T-helper 17 cell (primary cell): Measurements from ENCODE around the gene TPPP2. TPM values are rescaled to one million over a fixed set of nuclear protein-coding genes. Genes with fewer than 3 reads are reported as not detected.

Experiments used
- ATAC-seq: fragments of 150-1000 bp; cut with Tn5 transposase; 2 replicates; pipeline ENCODE4 v1.10.0; 2021; ENCODE audit warnings: mild to moderate bottlenecking, moderate library complexity
- DNase-seq, 3 donors: peaks; one replicate each; pipeline versions ENCODE4 v3.0.0 to v3.0.0-alpha.2; 2020 to 2021
- H3K9me3 ChIP-seq: one replicate; pipeline ENCODE4 v1.7.0; 2013; ENCODE audit warnings: low read length, mild to moderate bottlenecking; ENCODE audit not compliant: control insufficient read depth, poor library complexity, severe bottlenecking
- H3K27ac Mint-ChIP-seq: one replicate; pipeline ENCODE4 v1.8.0; 2022; ENCODE audit warnings: mild to moderate bottlenecking, moderate library complexity, mixed read lengths
- H3K27me3 Mint-ChIP-seq: one replicate; pipeline ENCODE4 v1.8.0; 2022; ENCODE audit warnings: mixed read lengths
- H3K36me3 Mint-ChIP-seq: one replicate; pipeline ENCODE4 v1.8.0; 2022; ENCODE audit warnings: low read depth, mixed read lengths
- H3K4me1 Mint-ChIP-seq: one replicate; pipeline ENCODE4 v1.8.0; 2022; ENCODE audit warnings: mild to moderate bottlenecking, mixed read lengths
- H3K4me3 Mint-ChIP-seq: one replicate; pipeline ENCODE4 v1.8.0; 2022; ENCODE audit warnings: mild to moderate bottlenecking, moderate library complexity, mixed read lengths
- total RNA-seq, 4 donors: library from RNA in 2 of 4; stranded (reverse) in 2 of 4; gene quantifications; one replicate each; pipeline ENCODE4 v1.2.3 and lab custom pipeline; 2022 to 2026

The TPPP2 gene
- total RNA-seq, 2 donors from 2014 or later, result not detected

- H3K4me1 Mint-ChIP-seq, result peaks cover 35% of the 10 kb centered on the region
- ATAC-seq (no peak), DNase-seq (no peak)
- H3K4me3 Mint-ChIP-seq, result no peak overlapping the region
- H3K27me3 Mint-ChIP-seq, result peaks cover 52% of the 10 kb centered on the region
- peak overlapping the region; percentile 95 for H3K27ac Mint-ChIP-seq
- peaks cover 14% of the 10 kb centered on the region for H3K36me3 Mint-ChIP-seq
- no peaks in the 10 kb centered on the region for H3K9me3 ChIP-seq
Observed at GRCh38 chr14:21073921-21074320, 43.9 kb downstream of the TPPP2 start.

GRCh38 chr14:21074398-21075272 lies 44.6 kb downstream of the TPPP2 start:
- DNase-seq, result no peak
- no peak for ATAC-seq
- Mint-ChIP-seq H3K4me1 (peaks cover 28% of the 10 kb centered on the region), H3K27me3 (peaks cover 45% of the 10 kb centered on the region), H3K4me3 (no peak overlapping the region), H3K27ac (peak overlapping the region; percentile 95), H3K36me3 (peaks cover 14% of the 10 kb centered on the region)
- H3K9me3 ChIP-seq, result no peaks in the 10 kb centered on the region

DNA sequence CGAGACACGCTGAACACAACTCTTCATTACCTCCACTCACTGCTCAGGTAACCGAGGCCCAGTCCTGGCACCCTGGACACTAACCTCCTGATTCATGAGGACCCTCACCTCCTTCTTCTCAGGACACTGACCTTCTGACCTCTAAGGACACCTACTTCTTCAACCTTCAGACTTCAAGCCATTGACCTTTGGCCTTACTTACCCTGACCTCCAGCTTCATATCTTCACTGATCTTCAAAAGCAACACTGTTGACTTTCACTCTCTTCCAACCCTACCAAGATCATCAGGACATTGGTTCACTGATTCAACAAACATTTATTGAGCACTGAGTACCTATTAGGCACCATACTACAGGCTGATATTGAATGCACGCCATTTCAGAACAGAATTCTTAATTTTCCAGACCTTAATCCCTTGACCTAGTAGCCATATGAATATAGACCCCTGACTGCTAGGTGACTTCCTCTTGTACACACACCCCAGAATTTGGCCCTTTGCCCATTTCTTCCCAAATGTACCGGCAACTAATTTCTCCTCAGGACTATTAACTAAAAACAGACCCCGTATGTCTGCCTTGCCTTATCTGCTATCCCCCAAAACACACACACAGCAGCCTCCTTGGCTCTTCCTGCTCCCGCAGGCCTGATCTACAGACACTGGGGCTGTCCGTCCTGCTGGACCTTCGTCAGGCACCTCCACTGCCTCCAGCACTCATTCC lies 45.9 kb downstream of the TPPP2 start:
- no peak overlapping the region for H3K4me3 Mint-ChIP-seq
- H3K36me3 Mint-ChIP-seq, result peaks cover 14% of the 10 kb centered on the region
- no peak for DNase-seq
- no peak for ATAC-seq
- no peaks in the 10 kb centered on the region for H3K9me3 ChIP-seq
- H3K27me3 Mint-ChIP-seq, result peaks cover 37% of the 10 kb centered on the region
- H3K4me1 Mint-ChIP-seq, result peaks cover 19% of the 10 kb centered on the region
- peak overlapping the region; percentile 77 for H3K27ac Mint-ChIP-seq

GRCh38 chr14:21077672-21078071 lies 47.7 kb downstream of the TPPP2 start:
- H3K9me3 ChIP-seq, result no peaks in the 10 kb centered on the region
- ATAC-seq, result no peak
- Mint-ChIP-seq H3K27ac (peak overlapping the region; percentile 85), H3K27me3 (peaks cover 19% of the 10 kb centered on the region), H3K4me1 (peaks cover 7% of the 10 kb centered on the region), H3K36me3 (peaks cover 13% of the 10 kb centered on the region), H3K4me3 (no peak overlapping the region)
- no peak for DNase-seq

DNA sequence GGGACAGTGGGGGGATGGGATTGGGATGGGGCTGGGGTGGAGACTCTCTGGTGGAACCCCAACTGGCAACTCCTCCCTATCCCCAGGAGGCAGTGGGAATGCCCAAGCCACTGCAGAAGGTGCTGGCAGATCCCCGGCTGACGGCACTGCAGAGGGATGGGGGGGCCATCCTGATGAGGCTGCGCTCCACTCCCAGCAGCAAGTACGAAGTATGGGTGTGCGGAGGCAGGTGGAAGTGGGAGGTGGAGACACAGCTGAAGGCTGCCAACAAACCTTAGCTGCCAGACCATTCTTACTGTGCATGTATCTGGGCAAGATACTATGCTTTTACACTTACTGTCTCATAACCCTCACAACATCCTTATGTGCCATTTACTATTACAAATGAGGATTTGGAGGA lies 48.3 kb downstream of the TPPP2 start:
- H3K27me3 Mint-ChIP-seq, result peaks cover 13% of the 10 kb centered on the region
- DNase-seq (no peak), ATAC-seq (no peak)
- no peak overlapping the region for H3K27ac Mint-ChIP-seq
- H3K36me3 Mint-ChIP-seq, result peaks cover 11% of the 10 kb centered on the region
- H3K4me1 Mint-ChIP-seq, result peaks cover 9% of the 10 kb centered on the region
- no peak overlapping the region for H3K4me3 Mint-ChIP-seq
- no peaks in the 10 kb centered on the region for H3K9me3 ChIP-seq

DNA sequence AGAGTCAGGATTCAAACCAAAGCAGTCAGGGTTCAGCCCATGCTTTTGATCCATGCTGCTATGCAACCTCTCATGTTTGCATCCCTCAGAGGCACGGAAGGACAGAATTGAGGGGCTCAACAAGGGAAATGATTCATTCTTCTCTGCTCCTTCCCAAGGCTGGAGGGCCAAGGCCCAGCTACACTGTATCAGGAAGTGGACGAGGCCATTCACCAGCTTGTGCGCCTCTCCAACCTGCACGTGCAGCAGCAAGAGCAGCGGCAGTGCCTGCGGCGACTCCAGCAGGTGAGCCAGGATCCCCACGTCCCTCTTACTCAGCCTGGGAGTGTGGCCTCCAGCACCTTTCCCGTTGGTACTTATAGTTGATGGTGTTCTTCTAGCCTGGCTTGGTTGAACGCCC lies 48.7 kb downstream of the TPPP2 start:
- no peaks in the 10 kb centered on the region for H3K9me3 ChIP-seq
- H3K4me1 Mint-ChIP-seq, result peaks cover 9% of the 10 kb centered on the region
- H3K4me3 Mint-ChIP-seq, result no peak overlapping the region
- no peak overlapping the region for H3K27ac Mint-ChIP-seq
- peaks cover 7% of the 10 kb centered on the region for H3K36me3 Mint-ChIP-seq
- DNase-seq (no peak), ATAC-seq (no peak)
- peaks cover 8% of the 10 kb centered on the region for H3K27me3 Mint-ChIP-seq

GRCh38 chr14:21081521-21082142 lies 51.6 kb downstream of the TPPP2 start:
- H3K4me1 Mint-ChIP-seq, result peaks cover 19% of the 10 kb centered on the region
- no peak for ATAC-seq

More at GRCh38 chr14:21081521-21082142, 51.6 kb downstream of the TPPP2 start:
- no peaks in the 10 kb centered on the region for H3K9me3 ChIP-seq
- Mint-ChIP-seq H3K27ac (peak overlapping the region; percentile 34), H3K36me3 (peaks cover 4% of the 10 kb centered on the region), H3K27me3 (peaks cover under 1% of the 10 kb centered on the region), H3K4me3 (no peak overlapping the region)
- no peak for DNase-seq

Other genes starting within 250 kb of the TPPP2 start
- gene RNASE6, start 248.9 kb upstream of the TPPP2 start, total RNA-seq, result 1 to 10 TPM; 2.9 to 4.1 TPM
- not detected for gene RNASE1, start 227.4 kb upstream of the TPPP2 start, total RNA-seq
- not detected for gene RNASE3, start 138.8 kb upstream of the TPPP2 start, total RNA-seq
- 1 to 10 TPM in 1 of 2 donors, not detected in 1; 1.2 TPM for gene RNASE2, start 74.7 kb upstream of the TPPP2 start, total RNA-seq
- 10 to 100 TPM; 76.6 to 91.2 TPM for gene METTL17, start 40.2 kb upstream of the TPPP2 start, total RNA-seq
- not detected for gene SLC39A2, start 30.9 kb upstream of the TPPP2 start, total RNA-seq
- gene NDRG2, start 5.2 kb upstream of the TPPP2 start, total RNA-seq, result 10 to 100 TPM; 29.8 to 38.2 TPM
- gene RNASE13, start 4.6 kb downstream of the TPPP2 start, total RNA-seq, result not detected
- gene RNASE7, start 12.1 kb downstream of the TPPP2 start, total RNA-seq, result not detected
- not detected for gene RNASE8, start 27.6 kb downstream of the TPPP2 start, total RNA-seq
- gene ARHGEF40, start 40.1 kb downstream of the TPPP2 start, total RNA-seq, result 10 to 100 TPM; 12.0 to 17.3 TPM
- 10 to 100 TPM; 13.8 to 20.6 TPM for gene ZNF219, start 68.4 kb downstream of the TPPP2 start, total RNA-seq
- 1 to 10 TPM in 1 of 2 donors, not detected in 1; 1.3 TPM for gene TMEM253, start 70.8 kb downstream of the TPPP2 start, total RNA-seq
- gene OR5AU1, start 125.8 kb downstream of the TPPP2 start, total RNA-seq, result not detected
- gene HNRNPC, start 239.2 kb downstream of the TPPP2 start, total RNA-seq, result 100 to 1,000 TPM; 576 to 580 TPM
- gene RPGRIP1, start 249.9 kb downstream of the TPPP2 start, total RNA-seq, result under 1 TPM in 1 of 2 donors, not detected in 1; 0.94 TPM